Heart left ventricle (tissue), 16 donors: ENCODE data around the gene ARHGAP23. TPM values are rescaled to one million over a fixed set of nuclear protein-coding genes. Genes with fewer than 3 reads are reported as not detected.

ENCODE experiments used
- ATAC-seq, 4 donors: fragments of 200-7000 bp; cut with Tn5 transposase; one replicate each; pipeline ENCODE4 v1.9.1; 2020 to 2022; ENCODE audit warnings: moderate library complexity in 4 of 4, mild to moderate bottlenecking in 3 of 4, moderate number of reproducible peaks in 1 of 4
- DNase-seq, 5 donors: peaks; one replicate each; pipeline ENCODE4 v3.0.0-alpha.2; 2020
- H3K27ac ChIP-seq, 12 donors: fragments of 200-600 bp; sonication (generic) in 4 of 12; one replicate each; pipeline versions ENCODE4 v1.5.0 to v1.8.0; 2016 to 2022; ENCODE audit warnings: mild to moderate bottlenecking in 2 of 12
- H3K27me3 ChIP-seq, 9 donors: fragments of 200-600 bp; sonication (generic) in 2 of 9; one replicate each; pipeline versions ENCODE4 v1.5.1 to v1.8.0; 2016 to 2022; ENCODE audit warnings: mild to moderate bottlenecking in 3 of 9
- H3K36me3 ChIP-seq, 9 donors: fragments of 200-600 bp; sonication (generic) in 2 of 9; one replicate each; pipeline versions ENCODE4 v1.5.0 to v1.8.0; 2018 to 2022; ENCODE audit warnings: mild to moderate bottlenecking in 2 of 9
- H3K4me1 ChIP-seq, 12 donors: fragments of 200-600 bp; sonication (generic) in 4 of 12; one replicate each; pipeline versions ENCODE4 v1.5.0 to v1.8.0; 2016 to 2022; ENCODE audit warnings: mild to moderate bottlenecking in 3 of 12
- H3K4me3 ChIP-seq, 12 donors: fragments of 200-600 bp; sonication (generic) in 4 of 12; one replicate each; pipeline versions ENCODE4 v1.5.0 to v1.8.0; 2017 to 2022; ENCODE audit warnings: mild to moderate bottlenecking in 9 of 12, moderate library complexity in 4 of 12
- H3K9me3 ChIP-seq, 12 donors: fragments of 200-600 bp; sonication (generic) in 4 of 12; one replicate each; pipeline versions ENCODE4 v1.5.0 to v1.8.0; 2016 to 2022; ENCODE audit warnings: mild to moderate bottlenecking in 1 of 12
- POLR2A ChIP-seq, 2 donors: fragments of 450-650 bp; IDR thresholded peaks; one replicate each; pipeline ENCODE4 v1.6.1; 2017; ENCODE audit warnings: antibody characterized with exemption in 2 of 2, mild to moderate bottlenecking in 2 of 2, moderate library complexity in 2 of 2
- WGBS, 4 donors: extraction: QIAGEN DNeasy Blood & Tissue Kit in 2 of 4; methylation state at CpG; one replicate each; pipeline versions ENCODE4 v1.1.5 to v1.1.7; 2013 to 2018; 5-methylcytosine and 5-hydroxymethylcytosine counted together
- intact Hi-C, 10 donors: fragments of 100-400 bp; cut with DNase I; formaldehyde crosslinking; loops; one replicate each; pipeline versions ENCODE4 v1.11.1 to v1.14.2; 2022
- polyA plus RNA-seq, 2 donors: library from polyadenylated mRNA; stranded (reverse); fragments of 200-250 nt; gene quantifications; one replicate each; pipeline ENCODE4 v1.2.3, GENCODE V29; 2013
- total RNA-seq, 9 donors: library from RNA; depleted of rRNA in 2 of 9; stranded (reverse); fragments of >200 nt in 2 of 9; fragmentation: NEBNext Ultra II Directional in 3 of 9; extraction: Animal tissue kit (Norgen Biotek cat#: 25700) in 3 of 9; gene quantifications; one replicate each; pipeline versions ENCODE4 v1.1.0 to v1.2.4, GENCODE V29; 2016 to 2023
- TF ChIP-seq, protein P1 (sequence below), 12 donors: fragments of 200-600 bp; sonication (generic) in 4 of 12; IDR thresholded peaks; one replicate each; pipeline versions ENCODE4 v1.5.0 to v1.8.0; 2018 to 2022; ENCODE audit warnings: antibody characterized with exemption in 12 of 12, mild to moderate bottlenecking in 5 of 12
- donor health status: ischemic (EF 13 %, LVEDD 7.1; RV severe dilation, severe dysfunction).
- donor health status: healthy with polysubstance abuse.
- donor health status: DM: no; HTN: yes; CAD: no.
- donor health status: DM: no; HTN: no; CAD: no.
- donor health status: ischemic (EF 25% LVEDD 6.9; RV normal size, moderate dysfunction).
- donor health status: ischemic (EF 25% LVEDD 5.7; RV mildly dilated, moderate dysfunction).
- donor health status: healthy.
- donor health status: DM: yes; HTN: yes; CAD: no.
- donor health status: ischemic (EF 35%, LVEDD 5.7; RV mildly dilated, moderate dysfunction).
- donor health status: nonischemic (EF 11% LVEDD 7.7; RV severe dilation, severe dysfunction).
- donor health status: DM: yes; HTN: yes; CAD: no.
- donor health status: PGD.
- donor health status: ischemic (EF 29% LVEDD 5.4; RV normal size, mild dysfunction).
- donor health status: nonischemic (EF 23%, LVEDD 6.1; RV moderate dilation, normal function).

The ARHGAP23 gene
- total and polyA plus RNA-seq, 11 donors = 28.0 to 73.1 (median 66.3) TPM

GRCh38 chr17:38455288-38455915, 27.1 kb downstream of the ARHGAP23 start:
- intact Hi-C loops = no loop called here
- H3K4me1 ChIP-seq = peaks cover 7 to 96% (median 72%) of the 10 kb centered on the region in 12 donors
- peaks cover 0 to 26% (median 21%) of the 10 kb centered on the region in 9 donors for H3K36me3 ChIP-seq
- H3K27me3 ChIP-seq = peaks cover 0 to 16% (median 0%) of the 10 kb centered on the region in 9 donors
- ATAC-seq = no peak
- H3K9me3 ChIP-seq = no peaks in the 10 kb centered on the region
- H3K27ac ChIP-seq = peak overlapping the region in 11 of 12 donors; percentile 34 to 95 (median 88)
- H3K4me3 ChIP-seq = peak overlapping the region in 9 of 12 donors; percentile 49 to 64 (median 55)
- 22 to 43% (median 35%) methylated on average over 8 of the region's 8 CpGs for WGBS, 4 donors
- TF ChIP-seq, protein P1, sequence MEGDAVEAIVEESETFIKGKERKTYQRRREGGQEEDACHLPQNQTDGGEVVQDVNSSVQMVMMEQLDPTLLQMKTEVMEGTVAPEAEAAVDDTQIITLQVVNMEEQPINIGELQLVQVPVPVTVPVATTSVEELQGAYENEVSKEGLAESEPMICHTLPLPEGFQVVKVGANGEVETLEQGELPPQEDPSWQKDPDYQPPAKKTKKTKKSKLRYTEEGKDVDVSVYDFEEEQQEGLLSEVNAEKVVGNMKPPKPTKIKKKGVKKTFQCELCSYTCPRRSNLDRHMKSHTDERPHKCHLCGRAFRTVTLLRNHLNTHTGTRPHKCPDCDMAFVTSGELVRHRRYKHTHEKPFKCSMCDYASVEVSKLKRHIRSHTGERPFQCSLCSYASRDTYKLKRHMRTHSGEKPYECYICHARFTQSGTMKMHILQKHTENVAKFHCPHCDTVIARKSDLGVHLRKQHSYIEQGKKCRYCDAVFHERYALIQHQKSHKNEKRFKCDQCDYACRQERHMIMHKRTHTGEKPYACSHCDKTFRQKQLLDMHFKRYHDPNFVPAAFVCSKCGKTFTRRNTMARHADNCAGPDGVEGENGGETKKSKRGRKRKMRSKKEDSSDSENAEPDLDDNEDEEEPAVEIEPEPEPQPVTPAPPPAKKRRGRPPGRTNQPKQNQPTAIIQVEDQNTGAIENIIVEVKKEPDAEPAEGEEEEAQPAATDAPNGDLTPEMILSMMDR (IDR thresholded peaks at IDR 0.05) = no peak
- TF ChIP-seq POLR2A (IDR thresholded peaks at IDR 0.05) = no peak
- DNase-seq = no peak

DNA sequence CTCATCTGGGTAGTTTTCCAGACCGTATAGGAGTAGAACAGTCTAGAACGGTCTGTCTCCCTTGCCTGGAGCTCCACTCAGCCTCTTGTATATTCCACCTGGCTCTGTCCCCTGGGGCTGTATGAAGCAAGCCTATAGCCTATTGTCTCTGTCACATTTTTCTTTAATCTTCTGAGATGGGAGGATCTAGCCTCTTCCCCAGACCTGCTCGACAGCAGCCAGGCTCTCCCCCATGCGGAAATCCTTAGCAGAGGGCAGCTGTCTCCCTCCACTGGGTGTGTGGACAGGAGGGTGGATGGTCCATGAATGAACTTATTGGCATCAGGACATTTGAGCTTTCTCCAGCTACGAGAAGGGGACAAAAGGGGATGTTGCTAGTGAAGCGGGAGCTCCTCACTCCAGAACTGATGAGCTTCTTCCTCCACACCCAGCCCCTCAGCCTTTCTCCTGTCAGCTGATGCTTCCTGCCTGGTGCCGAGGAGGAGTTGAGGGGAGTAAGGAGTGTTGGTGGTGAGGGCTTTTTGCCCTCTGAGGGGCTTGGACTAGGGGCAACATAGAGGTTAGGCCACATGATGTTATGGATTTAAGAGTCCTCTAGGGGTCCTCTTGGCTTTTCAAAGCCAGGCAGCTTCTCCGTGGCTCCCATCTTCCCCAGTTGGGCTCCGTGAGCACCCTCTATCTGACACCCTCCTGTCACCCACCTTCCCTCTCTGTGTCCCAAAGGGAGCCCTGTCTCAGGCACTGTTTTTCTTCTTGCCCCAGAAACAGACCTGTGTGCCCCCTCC, 28.0 kb downstream of the ARHGAP23 start:
- Histone ChIP-seq H3K4me3 (peak overlapping the region in 4 of 12 donors; percentile 55 to 64 (median 62)), H3K4me1 (peaks cover 7 to 96% (median 68%) of the 10 kb centered on the region in 12 donors), H3K9me3 (no peaks in the 10 kb centered on the region), H3K27ac (peak overlapping the region in 11 of 12 donors; percentile 34 to 95 (median 88)), H3K27me3 (peaks cover 0 to 16% (median 0%) of the 10 kb centered on the region in 9 donors), H3K36me3 (peaks cover 0 to 35% (median 26%) of the 10 kb centered on the region in 9 donors)
- intact Hi-C loops = no loop called here
- ATAC-seq (no peak), DNase-seq (no peak)
- TF ChIP-seq, protein P1 (IDR thresholded peaks at IDR 0.05) = peak in 3 of 12 donors; percentile 15 to 39 (median 30)
- TF ChIP-seq POLR2A (IDR thresholded peaks at IDR 0.05) = no peak
- WGBS, 4 donors = 38 to 51% (median 43%) methylated on average over 8 to 9 of the region's 9 CpGs

DNA sequence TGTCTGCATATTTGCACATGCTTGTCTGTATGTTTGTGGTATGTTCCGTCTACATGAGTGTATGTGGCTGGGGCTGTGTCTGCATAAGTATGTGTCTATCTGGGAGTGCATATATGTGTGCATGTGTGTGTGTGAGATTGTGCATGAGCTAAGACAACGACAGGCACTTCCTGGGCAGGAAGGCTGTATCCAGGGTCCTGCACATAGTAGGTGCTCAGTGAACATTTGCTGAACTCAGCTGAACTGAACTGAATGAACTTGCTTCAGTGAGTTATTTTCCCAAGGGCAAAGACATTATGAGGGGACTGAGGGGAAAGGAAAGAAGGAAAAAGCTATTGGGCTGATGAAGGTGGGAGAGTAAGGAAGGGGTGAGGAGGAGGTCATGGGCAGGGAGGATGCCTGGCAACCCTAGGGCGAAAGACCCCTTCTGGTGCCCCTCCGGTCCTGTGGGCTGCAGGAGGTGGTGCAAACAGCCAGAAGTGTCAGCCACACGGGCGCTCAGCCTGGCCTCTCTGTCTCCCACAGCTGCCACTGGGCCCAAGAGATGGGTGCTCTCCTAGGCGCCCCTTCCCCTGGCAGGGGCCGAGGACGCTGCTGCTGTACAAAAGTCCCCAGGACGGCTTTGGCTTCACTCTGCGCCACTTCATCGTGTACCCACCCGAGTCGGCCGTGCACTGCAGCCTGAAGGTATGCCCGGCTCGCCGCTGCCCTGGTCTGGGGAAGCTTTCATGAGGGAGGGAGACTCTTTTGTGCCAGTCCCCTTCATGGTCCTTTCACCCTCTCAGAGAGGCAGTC, 29.5 kb downstream of the ARHGAP23 start:
- H3K27ac ChIP-seq = peak overlapping the region in 1 of 12 donors; percentile 66
- intact Hi-C loops = no loop called here
- DNase-seq (no peak), ATAC-seq (no peak)
- WGBS, 4 donors = 66 to 82% (median 80%) methylated on average over 6 to 18 of the region's 18 CpGs
- peaks cover 0 to 10% (median 0%) of the 10 kb centered on the region in 9 donors for H3K27me3 ChIP-seq
- H3K36me3 ChIP-seq = peaks cover 0 to 45% (median 31%) of the 10 kb centered on the region in 9 donors
- H3K9me3 ChIP-seq = no peaks in the 10 kb centered on the region
- H3K4me3 ChIP-seq = no peak overlapping the region
- TF ChIP-seq, protein P1 (IDR thresholded peaks at IDR 0.05) = no peak
- no peak for TF ChIP-seq POLR2A (IDR thresholded peaks at IDR 0.05)
- H3K4me1 ChIP-seq = peaks cover 7 to 91% (median 57%) of the 10 kb centered on the region in 12 donors
